HG03135 (cell line): ENCODE results near the gene NKPD1.

Experiments
- ATAC-seq: cut with Tn5 transposase; IDR thresholded peaks from one replicate; pipeline ENCODE4 v1.9.1; 2021; ENCODE audit warnings: mild to moderate bottlenecking, moderate library complexity; ENCODE audit not compliant: unreplicated experiment

Gene NKPD1

DNA sequence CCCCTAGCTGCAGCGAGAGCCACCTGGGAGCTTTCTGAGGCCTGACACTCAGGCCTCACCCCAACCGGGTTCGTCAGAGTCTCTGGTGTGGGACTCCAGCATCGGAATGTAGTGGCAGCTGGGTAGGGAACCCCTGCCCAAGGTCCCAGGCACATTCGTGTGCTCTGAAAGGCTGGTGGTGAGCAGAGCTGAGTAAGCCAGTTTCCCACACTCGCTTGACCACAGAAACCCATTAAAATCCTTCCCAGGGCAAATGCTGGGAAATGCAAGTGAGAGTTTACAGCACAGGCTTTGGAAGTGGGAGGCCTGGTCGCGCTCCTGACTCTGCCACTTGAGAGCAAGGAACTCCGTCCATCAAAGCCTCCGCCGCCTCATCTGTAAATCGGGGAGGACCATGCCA is 13.0 kb upstream of the NKPD1 start:
- no peak for ATAC-seq

DNA sequence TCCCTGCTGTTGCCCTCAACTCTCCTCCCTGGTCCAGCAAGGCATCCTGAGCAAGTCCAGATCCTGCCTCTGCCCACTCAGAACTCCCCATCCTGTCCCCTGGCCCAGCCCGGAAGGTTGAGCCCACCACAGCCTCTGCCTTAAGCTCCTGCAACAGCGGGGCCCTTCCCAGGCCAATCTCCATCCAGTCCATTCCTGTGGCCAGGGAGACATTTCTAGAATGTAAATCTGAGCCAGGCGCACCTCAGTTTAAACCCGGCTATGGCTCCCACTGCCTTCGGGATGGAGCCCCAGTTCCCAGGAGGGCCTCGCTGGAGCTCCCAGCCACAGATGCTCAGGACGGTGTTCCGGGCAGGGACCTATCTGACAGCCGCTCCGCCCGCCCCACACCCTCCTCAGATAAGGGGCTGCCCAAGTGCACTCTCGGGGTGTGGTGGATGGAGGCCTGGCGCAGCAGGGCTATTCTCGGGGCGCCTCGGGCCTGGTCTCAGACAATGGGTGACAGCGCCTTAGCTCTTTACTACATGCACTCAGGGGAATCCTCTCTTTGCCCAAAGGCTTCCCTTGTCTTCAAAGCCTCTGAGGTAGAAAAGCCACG is 11.9 kb upstream of the NKPD1 start:
- ATAC-seq, result no peak

DNA sequence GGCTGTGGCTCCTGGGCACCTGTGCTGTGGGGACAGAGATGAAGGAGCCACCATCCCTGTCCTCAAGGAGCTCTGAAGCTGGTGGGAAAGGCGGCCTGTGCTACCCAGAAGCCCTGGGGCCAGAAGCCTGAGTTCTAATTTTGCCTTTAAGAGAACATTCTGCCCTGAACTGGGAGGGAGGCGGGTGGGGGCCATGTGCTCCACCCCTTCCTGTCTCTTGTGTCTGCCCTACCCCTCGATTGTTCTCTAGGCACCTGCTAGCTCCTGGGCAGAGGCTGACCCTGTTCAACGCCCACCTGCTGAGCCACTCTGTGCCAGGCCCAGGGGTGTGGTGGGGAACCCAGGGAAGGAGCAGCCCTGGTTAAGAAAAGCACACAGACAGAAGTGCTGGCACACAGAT is 11.4 kb upstream of the NKPD1 start:
- no peak for ATAC-seq

DNA sequence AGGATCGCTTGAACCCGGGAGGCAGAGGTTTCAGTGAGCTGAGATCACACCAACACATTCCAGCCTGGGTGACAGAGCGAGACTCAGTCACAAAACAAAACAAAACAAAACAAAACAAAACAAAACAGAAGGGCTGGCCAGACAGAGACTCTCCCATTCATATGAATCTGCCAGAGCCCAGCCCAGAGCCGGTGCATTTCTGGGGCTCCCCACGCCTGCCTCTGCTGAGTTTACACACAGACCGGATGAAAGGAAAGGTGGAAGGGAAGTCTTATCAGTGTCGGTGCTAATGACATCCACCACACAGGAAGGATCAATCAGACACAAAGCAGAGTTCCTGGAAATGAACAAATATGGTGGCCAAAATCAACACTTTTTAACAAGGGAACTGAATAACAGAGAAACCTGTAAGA is 10.4 kb upstream of the NKPD1 start:
- ATAC-seq, result no peak

DNA sequence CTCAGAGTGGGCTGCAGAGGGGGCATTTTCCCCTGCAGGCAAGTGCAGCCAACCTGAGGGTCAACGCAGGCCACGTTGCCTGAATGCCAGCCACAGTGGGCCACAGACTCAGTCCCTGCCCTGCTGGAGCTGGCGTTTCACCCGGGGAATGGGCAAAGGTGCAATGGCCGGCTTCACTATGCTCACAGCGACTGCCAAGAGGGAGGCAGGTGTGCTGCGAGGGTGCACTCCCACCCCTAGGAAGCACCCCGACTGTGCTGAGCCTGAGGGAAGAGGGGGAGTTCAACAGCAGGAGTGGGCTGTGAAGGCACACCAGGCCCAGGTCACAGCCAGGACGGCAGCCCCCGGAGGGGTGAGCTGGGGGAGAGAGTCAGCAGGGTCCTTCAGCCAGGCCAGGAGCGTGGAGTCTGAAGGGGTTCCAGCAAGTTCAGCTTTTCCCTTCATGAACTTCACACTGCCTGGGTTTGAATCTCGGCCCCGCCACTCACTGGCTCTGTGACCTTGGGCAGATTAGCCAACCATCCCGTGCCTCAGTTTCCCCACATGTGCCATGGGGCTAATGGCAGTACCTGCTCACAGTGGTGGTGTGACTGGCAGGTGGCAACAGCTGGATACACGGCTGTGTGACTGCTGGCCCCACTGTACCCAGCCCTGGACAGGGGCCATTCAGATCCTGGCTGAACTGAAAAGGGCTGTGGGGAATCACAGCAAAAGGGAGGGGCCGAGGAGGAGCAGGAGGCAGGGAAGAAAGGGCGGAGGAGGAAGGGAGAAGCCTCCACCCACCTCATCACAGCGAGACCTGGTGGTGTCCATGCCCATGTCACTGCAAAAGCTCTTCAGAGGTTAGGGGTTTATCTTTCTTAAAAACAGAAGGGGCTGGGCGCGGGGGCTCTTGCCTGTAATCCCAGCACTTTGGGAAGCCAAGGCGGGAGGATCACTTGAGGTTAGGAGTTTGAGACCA is 9.6 kb upstream of the NKPD1 start:
- ATAC-seq, result no peak

DNA sequence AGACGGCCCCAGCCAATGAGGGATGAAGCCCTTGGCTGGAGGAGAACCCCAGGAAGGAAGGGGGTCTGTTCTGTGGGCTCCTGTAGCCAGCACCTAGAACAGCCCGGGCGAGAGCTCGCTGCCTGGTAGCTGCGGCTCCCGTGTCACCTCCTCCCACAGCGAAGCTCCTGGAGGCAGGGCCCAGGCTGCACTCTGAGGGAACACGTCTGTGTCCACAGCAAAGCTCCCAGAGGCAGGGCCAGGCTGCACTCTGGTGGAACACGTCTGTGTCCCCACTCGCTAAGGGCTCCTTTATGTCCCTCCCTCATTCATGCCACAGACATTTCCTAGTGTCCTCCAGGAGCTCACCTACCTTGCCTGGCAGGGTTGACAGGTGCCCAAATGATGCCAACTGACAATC is 8.8 kb upstream of the NKPD1 start:
- no peak for ATAC-seq

DNA sequence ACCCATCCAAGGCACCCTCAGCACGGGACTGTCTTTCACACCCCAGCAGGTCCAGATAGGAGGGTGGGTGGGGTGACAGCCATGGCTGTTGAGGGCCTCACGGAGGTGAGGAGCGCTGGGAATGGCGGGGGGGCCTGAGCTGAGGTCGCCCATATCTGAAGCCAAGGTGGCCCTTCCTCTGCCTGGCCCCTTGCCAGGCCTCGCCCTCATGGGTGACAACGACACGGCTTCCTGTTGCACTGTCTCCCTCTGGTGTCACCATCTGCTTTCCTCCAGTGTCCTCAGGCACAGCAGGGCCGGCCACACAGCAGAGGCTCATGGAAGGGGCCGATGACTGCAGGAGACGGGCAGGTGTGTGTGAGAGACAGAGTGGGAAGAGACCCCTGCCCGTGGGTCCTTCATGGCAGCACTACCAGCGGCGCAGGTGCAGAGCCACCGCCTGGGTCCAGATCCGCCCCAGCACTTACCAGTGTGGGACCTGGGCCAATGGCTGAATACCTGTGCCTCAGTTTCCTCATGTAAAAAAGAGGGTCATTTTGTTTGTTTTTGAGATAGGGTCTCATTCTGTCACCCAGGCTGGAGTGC is 8.1 kb upstream of the NKPD1 start:
- ATAC-seq, result no peak

DNA sequence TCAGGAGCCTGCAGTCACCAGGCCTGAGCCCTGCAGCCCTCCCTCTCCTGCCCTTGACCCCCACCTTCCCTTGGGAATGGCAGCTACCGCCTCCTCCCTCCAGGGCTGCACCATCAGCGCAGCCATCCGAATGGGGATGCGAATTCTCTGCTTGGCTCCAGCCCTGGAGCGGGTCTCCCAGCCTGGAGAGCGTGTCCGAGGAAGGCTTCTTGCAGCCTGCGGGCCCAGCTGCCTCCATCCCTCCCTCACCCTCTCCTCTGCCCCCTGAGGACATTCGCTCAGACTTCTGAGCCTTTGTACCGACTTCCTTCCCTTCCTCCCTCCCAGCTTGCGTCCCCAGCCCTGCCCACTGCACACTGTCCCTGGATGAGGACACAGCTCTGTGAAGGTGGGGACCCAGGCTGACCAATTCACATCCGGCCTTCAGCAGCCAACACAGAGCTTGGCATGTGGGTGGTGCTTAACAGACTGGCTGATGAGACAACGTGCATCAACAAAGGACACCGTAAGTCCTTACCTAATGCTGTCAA is 6.0 kb upstream of the NKPD1 start:
- ATAC-seq, result no peak

DNA sequence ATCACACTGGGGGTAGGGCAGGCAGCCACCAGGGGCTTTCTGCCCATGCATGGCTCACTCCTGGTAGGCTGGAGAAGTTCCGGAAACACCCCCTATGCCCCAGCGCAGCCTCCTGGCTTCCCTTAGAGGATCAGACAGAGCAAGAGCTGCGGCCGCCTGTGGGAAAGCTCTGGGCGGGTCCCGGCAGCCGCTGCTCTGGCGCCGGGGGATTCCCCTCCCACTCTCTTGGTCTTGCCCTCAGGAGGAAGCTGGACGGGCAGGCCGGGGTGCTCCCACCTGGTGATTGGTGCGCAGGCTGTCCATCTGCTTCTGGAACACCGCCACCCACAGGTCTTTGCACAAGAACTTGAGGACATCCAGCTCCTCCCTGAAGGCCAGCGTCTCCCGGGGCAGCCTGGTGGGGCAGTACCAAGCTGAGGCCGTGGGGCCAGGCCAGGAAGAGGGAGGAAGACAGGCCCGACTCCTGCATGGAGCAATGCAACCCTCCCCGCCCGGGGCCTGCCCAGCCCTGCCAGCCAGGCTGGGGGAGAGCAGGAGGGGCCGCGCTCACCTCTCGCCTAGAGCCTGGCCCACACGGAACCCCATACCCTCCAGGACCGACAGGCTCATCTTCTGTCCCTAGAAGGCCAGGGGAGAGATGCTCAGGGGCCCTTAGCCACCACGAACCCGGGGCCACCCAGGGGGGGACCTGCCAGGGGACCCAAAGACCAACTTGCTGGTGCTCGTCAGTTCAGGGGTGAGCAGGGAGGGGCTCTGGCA is 4.0 kb upstream of the NKPD1 start:
- no peak for ATAC-seq

DNA sequence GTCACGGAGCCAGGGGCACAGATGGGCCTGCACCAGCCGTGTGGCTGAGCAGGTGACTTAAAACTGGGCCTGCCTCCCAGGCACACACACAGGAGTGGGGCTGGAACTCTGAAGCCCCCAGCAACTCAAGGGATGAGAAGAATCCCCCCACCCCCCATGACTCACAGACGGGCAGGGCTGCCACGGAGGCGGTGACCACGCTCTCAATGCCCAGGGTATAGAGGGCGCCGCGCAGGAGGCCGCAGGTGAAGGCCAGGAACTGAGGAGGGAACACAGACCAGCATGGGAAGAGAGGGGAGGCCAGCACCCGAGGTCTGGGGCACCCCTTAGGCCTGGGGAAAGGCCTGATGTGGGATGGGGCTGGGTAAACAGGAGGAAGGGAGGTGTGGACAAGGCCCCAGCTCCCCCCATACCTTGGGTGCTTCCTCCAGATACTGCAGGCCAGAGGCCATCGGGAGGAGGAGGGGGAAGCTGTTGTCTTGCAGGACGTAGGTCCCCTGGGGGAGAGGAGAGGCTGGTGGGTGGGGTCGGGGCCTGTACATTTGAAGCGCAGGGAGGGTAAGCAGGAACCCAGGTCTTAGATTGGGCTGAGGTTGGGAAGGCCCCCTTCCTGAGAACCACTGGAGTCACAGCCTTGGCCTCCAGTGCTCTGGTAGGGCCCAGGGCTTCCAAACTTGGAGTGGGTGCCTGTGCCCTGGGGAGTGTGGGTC is 3.1 kb upstream of the NKPD1 start:
- ATAC-seq, result no peak

DNA sequence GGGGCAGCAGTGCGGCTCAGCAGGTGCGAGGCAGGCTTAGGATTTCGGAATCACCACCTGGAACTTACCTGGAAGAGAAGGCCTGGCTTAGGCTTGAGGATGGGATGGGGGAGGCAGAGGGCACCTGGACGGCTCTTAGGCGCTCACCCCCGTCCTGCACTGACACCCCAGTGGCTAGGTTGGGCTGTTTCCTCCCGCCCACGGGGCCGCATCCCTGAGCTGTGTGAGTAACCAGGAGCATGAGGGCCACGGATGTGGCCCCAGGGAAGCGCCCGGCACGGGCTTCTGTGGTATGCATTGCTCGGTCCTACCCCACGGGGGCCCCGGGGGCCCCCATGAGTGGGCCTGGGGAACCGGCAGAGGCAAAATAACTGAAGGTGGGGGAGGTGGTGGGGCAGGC is 2.4 kb upstream of the NKPD1 start:
- no peak for ATAC-seq

DNA sequence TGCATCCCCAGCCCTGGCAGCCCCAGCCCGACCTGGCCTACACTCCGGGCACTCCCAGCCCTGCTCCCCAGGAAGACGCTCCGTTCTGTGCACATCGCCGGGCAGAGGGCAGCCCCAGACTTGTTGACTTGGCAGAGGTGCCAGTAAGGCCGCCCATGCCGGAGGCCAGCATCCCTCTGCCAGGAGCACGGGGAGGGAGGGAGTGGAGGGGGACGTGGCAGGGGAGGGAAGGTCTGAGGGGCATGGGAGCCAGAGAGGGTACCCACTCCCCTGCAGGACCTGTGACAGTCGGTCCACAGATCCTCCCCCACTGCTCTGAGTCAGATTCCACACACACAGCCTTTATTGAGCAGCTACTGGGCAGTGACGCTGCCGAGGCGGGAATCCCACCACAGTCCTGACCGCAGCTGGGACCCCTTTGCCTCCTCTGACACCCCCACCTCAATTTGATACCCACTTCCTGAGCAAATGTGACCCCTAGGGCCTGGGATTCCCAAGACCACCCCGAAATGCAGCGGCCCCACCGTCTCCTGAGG is 1.9 kb upstream of the NKPD1 start:
- ATAC-seq, result no peak

DNA sequence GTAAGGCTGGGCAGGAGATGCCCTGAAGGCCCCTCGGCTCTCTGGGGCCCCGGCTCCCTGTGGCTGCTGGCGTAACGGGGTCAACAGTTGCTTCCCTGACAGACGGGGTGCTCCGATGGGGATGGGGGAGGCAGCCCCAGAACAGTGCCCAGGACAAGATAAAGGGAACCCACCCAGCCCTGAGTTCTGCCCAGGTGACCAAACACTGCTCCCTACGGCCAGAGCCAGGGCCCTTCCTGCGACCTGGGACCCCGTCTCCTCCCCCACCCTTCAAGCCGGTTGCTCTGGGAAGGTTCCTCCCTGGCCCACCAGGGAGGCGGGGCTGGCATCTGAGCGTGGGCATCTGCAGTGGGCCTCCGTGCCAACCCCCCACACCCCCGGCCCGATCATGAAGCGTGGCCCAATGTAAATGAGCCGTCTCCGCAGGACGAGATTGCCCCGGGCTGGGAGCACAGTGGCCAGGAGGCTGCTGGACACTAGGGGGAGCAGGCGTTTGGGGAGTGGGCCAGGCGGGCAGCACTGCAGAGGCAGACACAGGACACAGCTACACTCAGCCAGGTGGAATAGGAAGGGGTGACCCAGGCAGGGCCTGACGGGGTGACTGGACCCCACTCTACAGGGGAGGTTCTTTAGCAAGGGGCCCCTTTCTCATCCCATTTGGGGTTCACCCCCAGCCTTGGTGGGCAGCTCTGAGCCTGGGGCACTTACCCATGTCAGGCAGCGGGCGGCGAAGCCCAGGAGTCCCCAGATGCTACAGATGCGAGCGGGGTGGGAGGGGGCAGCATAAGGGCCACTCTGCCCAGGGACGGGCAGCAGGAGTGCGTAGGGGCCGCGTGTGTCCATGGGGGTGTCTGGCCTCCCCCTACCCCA is 1.2 kb upstream of the NKPD1 start:
- ATAC-seq, result no peak

DNA sequence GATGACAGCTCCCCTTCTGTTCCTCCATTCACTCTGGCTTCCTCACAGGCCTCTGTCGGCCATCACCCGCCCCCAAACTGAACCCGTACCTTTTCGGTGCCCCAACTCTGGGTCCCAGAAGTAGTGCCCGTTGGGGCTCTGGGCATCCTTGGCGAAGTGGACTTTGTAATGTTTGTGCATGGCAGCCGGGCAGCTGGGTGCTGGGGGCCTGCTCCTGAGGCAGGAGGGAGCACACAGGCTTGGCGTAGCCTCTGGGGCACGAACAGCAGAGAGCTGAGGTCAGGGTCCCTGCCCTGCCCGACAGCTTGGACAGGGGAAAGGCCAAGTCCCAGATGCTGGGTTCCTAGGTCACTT is 834 bp downstream of the NKPD1 start:
- no peak for ATAC-seq

DNA sequence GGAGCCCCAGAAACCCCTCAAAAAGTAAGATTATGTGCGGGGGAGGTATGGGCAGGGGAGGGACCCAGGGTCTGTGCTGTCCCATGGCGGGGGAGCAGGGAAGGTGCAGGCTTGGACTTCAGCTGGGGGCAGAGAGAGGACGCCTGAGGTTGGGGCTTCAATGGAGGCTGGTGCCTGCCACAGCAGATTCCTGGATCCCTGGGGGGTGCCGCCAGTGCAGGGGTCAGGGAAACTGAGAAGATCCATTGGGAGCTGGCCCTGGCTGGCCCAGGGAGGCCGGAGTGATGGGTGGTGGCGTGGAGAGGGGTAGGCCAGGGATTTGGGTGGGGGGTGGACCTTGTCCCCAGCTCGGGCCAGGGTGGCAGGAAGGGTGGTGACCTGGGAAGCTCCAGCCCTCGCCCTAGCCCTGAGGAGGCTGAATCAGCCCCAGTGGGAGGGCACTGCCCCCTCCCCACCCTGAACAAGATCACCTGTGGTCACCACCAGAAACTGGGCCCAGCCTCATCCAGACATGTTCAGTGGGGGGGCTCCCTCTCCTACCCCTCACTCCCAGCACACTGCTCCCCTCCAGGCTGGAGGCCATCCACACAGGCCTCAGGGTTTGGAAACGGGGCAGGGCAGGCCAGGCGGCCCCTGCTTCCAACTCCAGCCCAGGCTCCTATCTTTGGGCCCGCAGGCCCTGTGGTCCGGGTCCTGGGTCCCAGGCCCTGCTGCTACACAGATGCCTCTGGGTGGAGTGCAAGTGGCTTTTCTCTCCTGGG is 1.4 kb downstream of the NKPD1 start:
- no peak for ATAC-seq

DNA sequence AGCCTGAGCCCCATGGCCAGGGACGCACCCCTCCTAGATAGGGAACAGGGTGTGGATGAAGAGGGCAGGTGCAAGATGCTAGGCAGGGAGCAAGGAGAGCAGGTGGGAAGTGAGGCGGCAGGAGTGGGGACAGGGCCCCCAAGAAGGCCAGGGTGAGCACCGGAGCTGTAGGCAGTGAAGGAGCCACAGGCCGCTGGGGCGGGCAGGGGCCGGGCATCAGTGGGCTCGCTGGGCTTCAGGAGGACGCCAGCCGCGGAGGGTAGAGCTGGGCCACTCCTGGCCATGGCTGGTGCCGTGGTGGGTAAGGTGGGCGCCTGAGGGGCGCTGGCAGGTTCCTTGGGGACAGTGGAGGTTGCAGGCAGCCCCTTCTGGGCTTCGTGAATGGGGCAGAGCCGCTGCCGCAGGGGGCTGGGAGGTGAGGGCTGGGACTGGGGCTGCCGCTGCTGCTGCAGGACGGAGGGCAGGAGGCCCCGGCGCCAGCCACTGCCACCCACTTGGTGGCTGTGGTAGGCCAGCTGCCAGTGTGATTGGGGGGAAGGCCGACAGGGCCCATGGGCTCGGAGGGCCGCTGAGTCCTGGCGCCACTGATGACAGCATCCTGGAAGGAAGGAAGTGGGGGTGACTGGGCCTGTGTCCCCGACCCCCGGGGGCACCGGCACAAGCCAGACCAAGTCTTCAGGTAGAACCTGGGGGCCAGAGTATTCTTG is 2.1 kb downstream of the NKPD1 start:
- no peak for ATAC-seq

DNA sequence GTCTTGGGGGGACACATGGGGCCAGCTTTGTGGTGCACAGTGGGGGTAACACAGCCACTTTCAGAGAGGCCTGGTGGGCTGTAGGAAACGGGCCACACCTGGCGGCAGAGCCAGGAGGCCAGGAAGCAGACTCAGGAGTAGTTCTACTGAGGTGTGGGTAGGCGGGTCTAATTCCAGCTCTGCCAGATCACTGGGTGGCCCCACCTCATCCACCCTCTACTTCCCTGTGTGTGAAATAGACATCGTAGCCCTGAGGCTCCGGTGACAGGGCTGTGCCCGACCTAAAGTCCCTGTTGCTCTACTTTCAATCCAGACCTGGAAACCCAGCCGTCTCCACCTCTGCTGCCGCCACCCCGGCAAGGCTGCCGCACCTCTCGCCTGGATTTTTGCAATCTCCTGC is 4.0 kb downstream of the NKPD1 start:
- ATAC-seq, result no peak

DNA sequence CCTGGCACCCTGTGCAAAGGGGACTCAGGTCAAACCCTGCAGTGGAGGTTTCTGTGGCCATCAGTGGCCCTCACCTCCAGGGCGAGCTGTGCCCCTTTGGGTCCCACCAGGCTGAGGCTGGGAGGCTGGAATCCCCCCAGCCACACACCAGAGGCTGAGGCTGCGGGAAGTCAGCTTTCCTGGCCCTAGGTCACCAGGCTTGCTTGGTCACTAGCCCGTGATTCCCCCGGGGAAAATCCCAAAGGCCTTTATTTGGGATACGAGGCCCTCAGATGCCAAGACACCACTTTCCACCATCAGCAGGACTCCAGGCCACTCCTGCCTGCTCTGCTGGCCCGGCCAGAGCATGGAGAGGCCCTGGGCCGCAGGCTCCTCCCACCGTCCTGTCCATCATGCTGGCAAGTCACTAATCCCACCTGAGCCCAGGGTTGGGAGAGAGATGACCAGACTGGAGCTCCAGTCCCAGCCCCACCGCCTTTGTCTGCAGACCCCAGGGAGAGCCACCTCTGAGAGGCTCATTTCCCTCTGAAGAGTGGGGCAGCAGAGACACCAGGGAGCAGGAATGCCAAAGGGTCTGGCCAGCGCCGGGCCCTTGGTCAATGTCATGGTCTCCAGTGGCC is 4.7 kb downstream of the NKPD1 start:
- ATAC-seq, result no peak
